ENCODE data around the gene AOPEP.

Gene AOPEP

DNA sequence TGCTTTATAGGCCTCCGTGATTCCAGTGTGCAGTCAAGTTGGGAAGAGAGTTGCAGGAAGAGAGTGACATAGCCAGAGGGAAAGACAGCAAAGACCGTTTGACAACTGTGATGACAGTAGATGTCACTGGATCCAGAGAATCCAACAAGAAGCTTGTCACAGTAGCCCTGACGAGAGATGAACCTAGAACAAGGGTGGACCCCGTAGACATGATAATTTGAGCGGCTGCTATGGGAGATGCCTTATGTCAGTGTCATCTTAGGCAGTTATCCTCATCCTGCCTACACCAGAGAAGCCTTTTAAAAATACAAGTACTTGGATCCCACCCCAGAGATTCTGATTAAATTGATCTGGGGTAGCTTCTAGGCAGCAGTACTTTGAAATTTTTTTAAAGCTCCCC is 125.4 kb downstream of the AOPEP start:
- TF ChIP-seq, protein P1, sequence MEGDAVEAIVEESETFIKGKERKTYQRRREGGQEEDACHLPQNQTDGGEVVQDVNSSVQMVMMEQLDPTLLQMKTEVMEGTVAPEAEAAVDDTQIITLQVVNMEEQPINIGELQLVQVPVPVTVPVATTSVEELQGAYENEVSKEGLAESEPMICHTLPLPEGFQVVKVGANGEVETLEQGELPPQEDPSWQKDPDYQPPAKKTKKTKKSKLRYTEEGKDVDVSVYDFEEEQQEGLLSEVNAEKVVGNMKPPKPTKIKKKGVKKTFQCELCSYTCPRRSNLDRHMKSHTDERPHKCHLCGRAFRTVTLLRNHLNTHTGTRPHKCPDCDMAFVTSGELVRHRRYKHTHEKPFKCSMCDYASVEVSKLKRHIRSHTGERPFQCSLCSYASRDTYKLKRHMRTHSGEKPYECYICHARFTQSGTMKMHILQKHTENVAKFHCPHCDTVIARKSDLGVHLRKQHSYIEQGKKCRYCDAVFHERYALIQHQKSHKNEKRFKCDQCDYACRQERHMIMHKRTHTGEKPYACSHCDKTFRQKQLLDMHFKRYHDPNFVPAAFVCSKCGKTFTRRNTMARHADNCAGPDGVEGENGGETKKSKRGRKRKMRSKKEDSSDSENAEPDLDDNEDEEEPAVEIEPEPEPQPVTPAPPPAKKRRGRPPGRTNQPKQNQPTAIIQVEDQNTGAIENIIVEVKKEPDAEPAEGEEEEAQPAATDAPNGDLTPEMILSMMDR (IDR thresholded peaks at IDR 0.05) = no peak
- H3K27ac ChIP-seq = no peak overlapping the region
- no peak for DNase-seq (ENCODE audit: low spot score)
- no peak overlapping the region for H3K4me3 ChIP-seq

DNA sequence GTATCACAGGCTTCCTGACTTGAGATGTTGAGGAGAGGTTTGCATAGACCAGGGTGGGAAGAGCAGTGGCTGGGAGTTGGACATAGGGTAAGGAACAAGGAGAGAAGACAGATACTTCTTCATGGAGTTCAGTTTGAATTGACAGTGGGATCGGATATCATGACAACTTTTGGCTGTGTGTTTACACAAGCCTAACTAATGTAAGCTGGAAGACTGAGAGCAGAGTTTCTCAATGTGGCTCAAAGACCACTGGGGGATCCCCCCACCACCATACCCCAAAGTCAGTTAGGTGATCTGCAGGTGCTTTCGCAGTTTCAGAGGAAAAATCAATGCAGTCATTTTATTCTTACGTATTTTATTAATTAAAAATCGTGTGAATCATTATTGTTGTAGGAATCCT is 125.9 kb downstream of the AOPEP start:
- Histone ChIP-seq H3K27ac (no peak overlapping the region), H3K4me3 (no peak overlapping the region)
- TF ChIP-seq, protein P1 (IDR thresholded peaks at IDR 0.05) = no peak
- no peak for DNase-seq (ENCODE audit: low spot score)

GRCh38 chr9:94853887-94854286 is 127.4 kb downstream of the AOPEP start:
- TF ChIP-seq, protein P1 (IDR thresholded peaks at IDR 0.05) = no peak
- Histone ChIP-seq H3K27ac (no peak overlapping the region), H3K4me3 (no peak overlapping the region)
- no peak for DNase-seq (ENCODE audit: low spot score)

DNA sequence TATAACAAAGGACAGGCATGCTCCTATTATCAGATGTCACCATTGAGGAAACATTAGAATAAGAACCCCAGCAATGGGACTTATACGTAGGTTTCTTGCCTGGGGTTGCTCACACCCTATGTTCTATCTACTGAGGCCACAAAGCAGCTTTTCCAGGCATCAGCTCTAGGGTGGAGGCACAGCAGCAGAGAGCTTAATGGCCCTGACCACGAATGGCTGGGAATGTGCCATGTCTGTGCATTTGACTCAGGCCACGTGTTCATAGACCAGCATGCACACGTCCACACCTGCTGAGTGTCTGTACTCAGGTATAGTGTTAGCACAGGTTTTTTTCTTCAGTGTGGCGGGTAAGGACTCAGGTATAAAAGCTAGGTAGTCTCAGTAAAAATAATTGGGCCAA is 129.4 kb downstream of the AOPEP start:
- TF ChIP-seq, protein P1 (IDR thresholded peaks at IDR 0.05) = no peak
- Histone ChIP-seq H3K27ac (no peak overlapping the region), H3K4me3 (no peak overlapping the region)
- no peak for DNase-seq (ENCODE audit: low spot score)

DNA sequence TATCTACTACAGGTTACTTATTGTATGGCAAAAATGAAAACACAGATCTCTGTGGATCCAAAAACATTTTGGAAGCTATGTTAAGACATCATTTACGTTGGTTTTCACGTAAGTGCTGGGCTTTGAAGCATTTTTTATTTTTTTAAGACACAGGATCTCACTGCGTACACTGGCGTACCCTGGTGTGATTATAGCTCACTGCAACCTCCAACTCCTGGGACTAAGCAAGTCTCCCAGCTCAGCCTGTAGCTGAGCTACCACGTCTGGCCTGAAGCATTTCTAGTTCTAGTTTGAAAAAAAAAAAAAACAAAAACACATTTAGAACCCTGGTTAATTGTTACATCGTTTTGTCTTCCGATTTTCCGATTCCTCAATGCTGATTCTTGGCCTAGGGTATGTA is 131.3 kb downstream of the AOPEP start:
- TF ChIP-seq, protein P1 (IDR thresholded peaks at IDR 0.05) = no peak
- no peak overlapping the region for H3K4me3 ChIP-seq
- H3K27ac ChIP-seq = no peak overlapping the region
- no peak for DNase-seq (ENCODE audit: low spot score)

- DNase-seq (ENCODE audit: low spot score) = no peak
- no peak overlapping the region for H3K4me3 ChIP-seq
- H3K27ac ChIP-seq = no peak overlapping the region
- TF ChIP-seq, protein P1 (IDR thresholded peaks at IDR 0.05) = no peak
Measured at GRCh38 chr9:94859226-94859625, 132.7 kb downstream of the AOPEP start.

GRCh38 chr9:94859891-94860290 is 133.4 kb downstream of the AOPEP start:
- TF ChIP-seq, protein P1 (IDR thresholded peaks at IDR 0.05) = no peak
- Histone ChIP-seq H3K4me3 (no peak overlapping the region), H3K27ac (no peak overlapping the region)
- DNase-seq (ENCODE audit: low spot score) = no peak

All from coronary artery (tissue), 2 donors.